Umbilical cord (tissue), 2 donors: ENCODE measurements around the gene PTPMT1. TPM values are rescaled to one million over a fixed set of nuclear protein-coding genes. Genes with fewer than 3 reads are reported as not detected.
A peak's percentile ranks its signal among the peaks of the same experiment; 100 is the strongest.
"Not testable (repeated sequence)": the region's sequence is repeated elsewhere in the genome, so short reads cannot be mapped to it uniquely, and the experiment has no call there.

Source experiments
- DNase-seq: peaks from one replicate; pipeline ENCODE4 v3.0.0-alpha.2; 2015; ENCODE audit warnings: low spot score
- total RNA-seq: library from RNA; depleted of rRNA; stranded (reverse); fragments of >200 nt; gene quantifications from one replicate; pipeline ENCODE4 v1.2.3, GENCODE V29; 2014; ENCODE audit warnings: low replicate concordance; ENCODE audit not compliant: insufficient read depth

The PTPMT1 gene, protein sequence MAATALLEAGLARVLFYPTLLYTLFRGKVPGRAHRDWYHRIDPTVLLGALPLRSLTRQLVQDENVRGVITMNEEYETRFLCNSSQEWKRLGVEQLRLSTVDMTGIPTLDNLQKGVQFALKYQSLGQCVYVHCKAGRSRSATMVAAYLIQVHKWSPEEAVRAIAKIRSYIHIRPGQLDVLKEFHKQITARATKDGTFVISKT
- total RNA-seq: 26.7 TPM

- peak; percentile 73 for DNase-seq
Observed at GRCh38 chr11:47565340-47566148, at the start of gene PTPMT1. TSS of gene PTPMT1 (plus strand) at chr11:47565599. CDS start at chr11:47565623, 24 bp downstream.

- no peak for DNase-seq
Observed at GRCh38 chr11:47516155-47516554, 49.2 kb upstream of the PTPMT1 start.

GRCh38 chr11:47516984-47517853, 48.2 kb upstream of the PTPMT1 start:
- no peak for DNase-seq

DNA sequence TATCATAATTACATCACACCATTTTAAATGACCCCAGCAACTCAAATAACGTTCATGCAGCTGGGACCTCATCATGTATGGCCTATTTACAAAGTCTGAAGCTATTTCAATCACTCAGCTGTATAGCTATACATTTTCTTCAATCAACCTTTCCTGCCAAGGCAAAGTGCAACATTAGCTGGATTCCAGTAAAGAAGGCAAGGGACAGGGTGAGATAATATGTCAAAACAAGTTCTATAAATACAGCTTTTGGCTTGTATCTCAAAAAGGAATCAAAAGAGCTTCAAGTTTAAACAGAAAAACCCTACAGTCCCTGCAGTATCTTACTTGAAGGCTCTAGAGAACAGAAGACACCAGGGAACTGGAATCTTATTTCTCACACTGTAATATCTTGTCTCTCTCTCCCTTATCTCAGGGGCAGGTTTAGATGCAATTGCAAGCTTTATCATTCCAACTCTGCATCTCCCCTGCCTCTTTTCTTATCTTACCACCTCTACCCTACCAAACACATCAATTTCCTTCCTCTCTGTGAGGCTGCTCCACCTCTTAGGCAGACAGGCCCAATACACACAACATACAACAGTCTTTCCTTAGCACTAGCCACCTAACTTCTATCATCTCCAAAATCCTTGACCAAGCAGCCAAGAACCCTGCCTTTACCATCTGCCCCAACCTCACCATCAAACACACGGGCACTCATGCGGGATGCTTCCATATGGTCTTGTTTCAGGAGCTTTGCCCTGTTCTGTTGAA, 47.0 kb upstream of the PTPMT1 start:
- peak; percentile 48 for DNase-seq

- DNase-seq: peak; percentile 79
Observed at GRCh38 chr11:47523490-47524225, 41.7 kb upstream of the PTPMT1 start.

GRCh38 chr11:47524291-47524874, 41.0 kb upstream of the PTPMT1 start:
- peak; percentile 81 for DNase-seq

GRCh38 chr11:47526032-47526431, 39.4 kb upstream of the PTPMT1 start:
- not testable (repeated sequence) for DNase-seq

- no peak for DNase-seq
Observed at GRCh38 chr11:47527186-47527585, 38.2 kb upstream of the PTPMT1 start.

GRCh38 chr11:47529951-47530350, 35.4 kb upstream of the PTPMT1 start:
- no peak for DNase-seq

GRCh38 chr11:47530721-47531120, 34.7 kb upstream of the PTPMT1 start:
- DNase-seq: not testable (repeated sequence)

- no peak for DNase-seq
Observed at GRCh38 chr11:47531666-47532065, 33.7 kb upstream of the PTPMT1 start.

GRCh38 chr11:47532597-47533213, 32.7 kb upstream of the PTPMT1 start:
- peak; percentile 30 for DNase-seq

- no peak for DNase-seq
Observed at GRCh38 chr11:47533690-47534151, 31.7 kb upstream of the PTPMT1 start.

GRCh38 chr11:47534704-47535251, 30.6 kb upstream of the PTPMT1 start:
- DNase-seq: no peak

- DNase-seq: no peak
Observed at GRCh38 chr11:47536915-47537314, 28.5 kb upstream of the PTPMT1 start.

- no peak for DNase-seq
Observed at GRCh38 chr11:47538741-47539565, 26.4 kb upstream of the PTPMT1 start.

- DNase-seq: no peak
Observed at GRCh38 chr11:47539681-47540039, 25.7 kb upstream of the PTPMT1 start.

GRCh38 chr11:47541070-47541469, 24.3 kb upstream of the PTPMT1 start:
- no peak for DNase-seq

DNA sequence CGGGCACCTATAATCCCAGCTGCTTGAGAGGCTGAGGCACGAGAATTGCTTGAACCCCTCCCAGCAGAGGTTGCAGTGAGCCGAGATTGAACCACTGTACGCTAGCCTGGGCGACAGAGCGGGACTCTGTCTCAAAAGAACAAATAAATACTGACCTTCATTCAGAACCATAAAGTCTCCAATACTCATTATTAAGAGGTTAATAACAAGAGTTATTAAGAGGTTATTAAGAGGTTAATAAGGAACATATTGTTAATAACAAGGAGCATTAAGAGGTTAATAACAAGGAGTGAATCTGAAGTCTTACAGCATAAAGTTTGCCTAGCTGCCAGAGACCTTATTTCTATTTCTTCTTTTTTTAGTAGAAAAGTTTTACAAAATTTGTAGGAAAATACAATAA, 20.1 kb upstream of the PTPMT1 start:
- DNase-seq: no peak
